Lung (tissue), 12 donors: ENCODE data around the gene PTPRN2. TPM values are rescaled to one million over a fixed set of nuclear protein-coding genes. Genes with fewer than 3 reads are reported as not detected.

Experiments used
- ATAC-seq: fragments of 200-7000 bp; cut with Tn5 transposase; one replicate; pipeline ENCODE4 v1.9.1; 2020; ENCODE audit warnings: moderate number of reproducible peaks; ENCODE audit not compliant: insufficient read depth, low FRiP score
- DNase-seq, 3 donors: peaks; one replicate each; pipeline ENCODE4 v3.0.0-alpha.2; 2013 to 2017
- H3K27ac ChIP-seq, 2 donors: one replicate each; pipeline ENCODE4 v1.5.1; 2013; ENCODE audit warnings: mild to moderate bottlenecking in 2 of 2, moderate library complexity in 2 of 2, control low read depth in 1 of 2, inconsistent platforms in 1 of 2, low read depth in 1 of 2, low read length in 1 of 2
- H3K27me3 ChIP-seq, 3 donors: one replicate each; pipeline ENCODE4 v1.5.1; 2013; ENCODE audit warnings: low read length in 2 of 3; ENCODE audit not compliant: control insufficient read depth in 3 of 3, insufficient read depth in 3 of 3
- H3K36me3 ChIP-seq, 4 donors: one replicate each; pipeline ENCODE4 v1.5.1; 2013; ENCODE audit warnings: low read length in 4 of 4, mild to moderate bottlenecking in 1 of 4, moderate library complexity in 1 of 4; ENCODE audit not compliant: control insufficient read depth in 4 of 4, insufficient read depth in 4 of 4
- H3K4me1 ChIP-seq, 5 donors: one replicate each; pipeline ENCODE4 v1.5.1; 2013; ENCODE audit warnings: low read length in 5 of 5, mild to moderate bottlenecking in 2 of 5, moderate library complexity in 1 of 5; ENCODE audit not compliant: control insufficient read depth in 5 of 5, insufficient read depth in 5 of 5
- H3K4me3 ChIP-seq: one replicate; pipeline ENCODE4 v1.5.1; 2013; ENCODE audit warnings: mild to moderate bottlenecking, control low read depth, moderate library complexity
- H3K9ac ChIP-seq, 2 donors: one replicate each; pipeline ENCODE4 v1.5.1; 2013; ENCODE audit warnings: low read length in 2 of 2, control low read depth in 1 of 2; ENCODE audit not compliant: insufficient read depth in 1 of 2
- H3K9me3 ChIP-seq, 4 donors: one replicate each; pipeline ENCODE4 v1.5.1; 2013; ENCODE audit warnings: low read length in 3 of 4, mild to moderate bottlenecking in 1 of 4, moderate library complexity in 1 of 4; ENCODE audit not compliant: control insufficient read depth in 4 of 4, insufficient read depth in 3 of 4
- CTCF ChIP-seq: IDR thresholded peaks from 2 replicates; pipeline ENCODE4 v1.5.1; 2012; ENCODE audit warnings: mild to moderate bottlenecking; ENCODE audit errors: control extremely low read depth, extremely low read depth
- WGBS, 2 donors: extraction: QIAGEN DNeasy Blood & Tissue Kit; methylation state at CpG; one replicate each; pipeline ENCODE4 v1.1.7; 2013; 5-methylcytosine and 5-hydroxymethylcytosine counted together
- polyA plus RNA-seq, 2 donors: library from polyadenylated mRNA; stranded (reverse); fragments of 200-250 nt; gene quantifications; one replicate each; pipeline ENCODE4 v1.2.1, GENCODE V29; 2013
- total RNA-seq, 2 donors: library from RNA; depleted of rRNA in 1 of 2; stranded (reverse); fragments of >200 nt in 1 of 2; gene quantifications; one replicate each; pipeline ENCODE4 v1.2.1, GENCODE V29; 2014 to 2021
- donor health status: control.
- donor health status: control.
- donor health status: Bipolar disorder and iron deficiency.
- donor health status: healthy.
- donor health status: DM: yes; HTN: yes; CAD: no.

The PTPRN2 gene
- total and polyA plus RNA-seq, 4 donors = 2.1 to 7.4 (median 4.4) TPM

GRCh38 chr7:157801971-157802675, 785.5 kb downstream of the PTPRN2 start:
- DNase-seq (no peak), ATAC-seq (no peak)
- Histone ChIP-seq H3K27me3 (no peaks in the 10 kb centered on the region), H3K36me3 (no peaks in the 10 kb centered on the region), H3K9me3 (peaks cover 0 to 5% (median 1%) of the 10 kb centered on the region in 4 donors), H3K4me3 (no peak overlapping the region), H3K27ac (no peak overlapping the region), H3K9ac (no peak overlapping the region), H3K4me1 (no peaks in the 10 kb centered on the region)
- TF ChIP-seq CTCF = no peak
- WGBS, 2 donors = 94 to 95% methylated on average over 42 of the region's 42 CpGs

- no peak overlapping the region for H3K27ac ChIP-seq
- DNase-seq (no peak), ATAC-seq (no peak)
- no peaks in the 10 kb centered on the region for H3K27me3 ChIP-seq
- no peak overlapping the region for H3K9ac ChIP-seq
- WGBS, 2 donors = 88 to 92% methylated on average over 21 of the region's 21 CpGs
- no peak for TF ChIP-seq CTCF
- no peaks in the 10 kb centered on the region for H3K4me1 ChIP-seq
- no peaks in the 10 kb centered on the region for H3K36me3 ChIP-seq
- peaks cover 0 to 5% (median 1%) of the 10 kb centered on the region in 4 donors for H3K9me3 ChIP-seq
- no peak overlapping the region for H3K4me3 ChIP-seq
Observed at GRCh38 chr7:157801113-157801512, 786.5 kb downstream of the PTPRN2 start.

GRCh38 chr7:157800281-157800680, 787.3 kb downstream of the PTPRN2 start:
- no peaks in the 10 kb centered on the region for H3K27me3 ChIP-seq
- H3K27ac ChIP-seq = no peak overlapping the region
- H3K4me1 ChIP-seq = no peaks in the 10 kb centered on the region
- no peak for DNase-seq
- H3K36me3 ChIP-seq = no peaks in the 10 kb centered on the region
- no peak for ATAC-seq
- TF ChIP-seq CTCF = no peak
- peaks cover 0 to 5% (median 1%) of the 10 kb centered on the region in 4 donors for H3K9me3 ChIP-seq
- H3K4me3 ChIP-seq = no peak overlapping the region
- H3K9ac ChIP-seq = no peak overlapping the region
- 93 to 94% methylated on average over 15 of the region's 15 CpGs for WGBS, 2 donors
